ENCODE data around the gene ZNF491. TPM values are rescaled to one million over a fixed set of nuclear protein-coding genes. Genes with fewer than 3 reads are reported as not detected.
A peak's percentile ranks its signal among the peaks of the same experiment; 100 is the strongest.

ZNF491 gene
- total and polyA plus RNA-seq, 12 donors: 0.67 to 5.1 (median 2.6) TPM

DNA sequence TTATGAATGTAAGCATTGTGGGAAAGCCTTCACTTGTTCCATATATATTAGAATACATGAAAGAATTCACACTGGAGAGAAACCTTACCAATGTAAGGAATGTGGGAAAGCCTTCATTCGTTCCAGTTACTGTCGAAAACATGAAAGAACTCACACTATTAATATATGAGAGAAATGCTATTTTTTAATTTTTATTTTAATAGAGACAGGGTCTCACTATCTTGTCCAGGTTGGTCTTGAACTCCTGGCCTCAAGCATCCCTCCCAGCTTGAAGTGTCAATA is 8.7 kb downstream of the ZNF491 start:
- TF ChIP-seq, protein P1, sequence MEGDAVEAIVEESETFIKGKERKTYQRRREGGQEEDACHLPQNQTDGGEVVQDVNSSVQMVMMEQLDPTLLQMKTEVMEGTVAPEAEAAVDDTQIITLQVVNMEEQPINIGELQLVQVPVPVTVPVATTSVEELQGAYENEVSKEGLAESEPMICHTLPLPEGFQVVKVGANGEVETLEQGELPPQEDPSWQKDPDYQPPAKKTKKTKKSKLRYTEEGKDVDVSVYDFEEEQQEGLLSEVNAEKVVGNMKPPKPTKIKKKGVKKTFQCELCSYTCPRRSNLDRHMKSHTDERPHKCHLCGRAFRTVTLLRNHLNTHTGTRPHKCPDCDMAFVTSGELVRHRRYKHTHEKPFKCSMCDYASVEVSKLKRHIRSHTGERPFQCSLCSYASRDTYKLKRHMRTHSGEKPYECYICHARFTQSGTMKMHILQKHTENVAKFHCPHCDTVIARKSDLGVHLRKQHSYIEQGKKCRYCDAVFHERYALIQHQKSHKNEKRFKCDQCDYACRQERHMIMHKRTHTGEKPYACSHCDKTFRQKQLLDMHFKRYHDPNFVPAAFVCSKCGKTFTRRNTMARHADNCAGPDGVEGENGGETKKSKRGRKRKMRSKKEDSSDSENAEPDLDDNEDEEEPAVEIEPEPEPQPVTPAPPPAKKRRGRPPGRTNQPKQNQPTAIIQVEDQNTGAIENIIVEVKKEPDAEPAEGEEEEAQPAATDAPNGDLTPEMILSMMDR (IDR thresholded peaks at IDR 0.05): no peak
- Histone ChIP-seq H3K4me1 (no peaks in the 10 kb centered on the region), H3K27ac (no peak overlapping the region), H3K27me3 (no peaks in the 10 kb centered on the region), H3K36me3 (peaks cover 0 to 48% (median 21%) of the 10 kb centered on the region in 9 donors), H3K4me3 (no peak overlapping the region), H3K9me3 (peaks cover 0 to 64% (median 27%) of the 10 kb centered on the region in 11 donors)
- 94 to 95% methylated on average over 2 of the region's 2 CpGs for WGBS, 2 donors
- intact Hi-C loops (cut with DNase I): no loop called here
- no peak for DNase-seq
- no peak for ATAC-seq

GRCh38 chr19:11813703-11814028 is 15.3 kb downstream of the ZNF491 start:
- intact Hi-C loops (cut with DNase I): loop anchor here in 3 of 10 donors (1.0 to 2.0 kb wide), 3 partner anchors 15 to 17 kb away; partner anchors contain the start of gene ZNF491 (in 2 of the 3)
- peaks cover 0 to 10% (median 0%) of the 10 kb centered on the region in 9 donors for H3K36me3 ChIP-seq
- WGBS, 2 donors: 1 to 3% methylated on average over 6 of the region's 6 CpGs
- ATAC-seq (peak; percentile 17 to 48 (median 40)), DNase-seq (no peak)
- TF ChIP-seq, protein P1 (IDR thresholded peaks at IDR 0.05): no peak
- H3K27me3 ChIP-seq: no peaks in the 10 kb centered on the region
- peak overlapping the region in 9 of 10 donors; percentile 68 to 99 (median 84) for H3K4me3 ChIP-seq
- H3K9me3 ChIP-seq: peaks cover 0 to 11% (median 0%) of the 10 kb centered on the region in 11 donors
- H3K4me1 ChIP-seq: peaks cover 0 to 25% (median 12%) of the 10 kb centered on the region in 9 donors
- peak overlapping the region in 8 of 10 donors; percentile 90 to 96 (median 94) for H3K27ac ChIP-seq

- peak within 1 kb of the TSS; percentile 65 to 96 (median 94) for H3K27ac ChIP-seq
- 0% methylated on average over 51 to 55 of the region's 55 CpGs for WGBS, 2 donors
- no peaks in the 10 kb centered on the region for H3K27me3 ChIP-seq
- H3K4me1 ChIP-seq: peaks cover 0 to 25% (median 12%) of the 10 kb centered on the region in 9 donors
- H3K36me3 ChIP-seq: peaks cover 0 to 12% (median 3%) of the 10 kb centered on the region in 9 donors
- peak; percentile 96 to 97 for DNase-seq
- TF ChIP-seq, protein P1 (IDR thresholded peaks at IDR 0.05): no peak
- ATAC-seq: peak; percentile 100
- H3K9me3 ChIP-seq: peaks cover 0 to 6% (median 0%) of the 10 kb centered on the region in 11 donors
- intact Hi-C loops (cut with DNase I): loop anchor here in 2 of 10 donors (1.0 to 2.0 kb wide), 2 partner anchors 15 to 16 kb away; partner anchors contain the start of gene ZNF491 (in 2 of the 2)
- peak within 1 kb of the TSS; percentile 68 to 99 (median 86) for H3K4me3 ChIP-seq
These were observed 15.8 kb downstream of the ZNF491 start, which contains the start of gene ZNF440 for GRCh38 chr19:11814029-11814699. ZNF440 (plus strand) TSS chr19:11814273; CDS start chr19:11814448, 175 bp downstream.

DNA sequence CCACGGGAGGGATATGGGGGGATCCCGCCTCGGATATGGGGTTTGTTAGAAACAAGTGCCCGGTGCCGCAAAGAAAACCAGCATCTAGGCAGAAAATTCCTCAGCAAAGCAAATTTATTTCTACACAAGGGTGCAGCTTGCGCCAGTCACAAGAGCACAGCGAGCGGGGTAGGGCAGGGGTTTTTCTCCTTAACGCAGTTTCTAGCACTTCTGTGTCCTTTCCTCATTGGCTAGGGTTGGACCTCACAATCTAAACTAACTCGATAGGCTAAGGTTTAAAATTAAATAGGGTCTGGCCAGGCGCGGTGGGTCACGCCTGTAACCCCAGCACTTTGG is 16.3 kb downstream of the ZNF491 start:
- H3K27ac ChIP-seq: peak overlapping the region; percentile 65 to 96 (median 94)
- WGBS, 2 donors: 8 to 12% methylated on average over 13 of the region's 13 CpGs
- peaks cover 0 to 25% (median 12%) of the 10 kb centered on the region in 9 donors for H3K4me1 ChIP-seq
- ATAC-seq: peak; percentile 10 to 28 (median 18)
- TF ChIP-seq, protein P1 (IDR thresholded peaks at IDR 0.05): no peak
- peak overlapping the region; percentile 68 to 99 (median 86) for H3K4me3 ChIP-seq
- intact Hi-C loops (cut with DNase I): loop anchor here in 2 of 10 donors (1.0 to 2.0 kb wide), 2 partner anchors 16 kb away; partner anchors contain the start of gene ZNF491 (in 2 of the 2)
- no peaks in the 10 kb centered on the region for H3K27me3 ChIP-seq
- H3K36me3 ChIP-seq: peaks cover 0 to 17% (median 5%) of the 10 kb centered on the region in 9 donors
- H3K9me3 ChIP-seq: peaks cover 0 to 1% (median 0%) of the 10 kb centered on the region in 11 donors
- DNase-seq: no peak

Data from heart right ventricle (tissue), 16 donors.